ENCODE data around the gene AARS1.
A peak's percentile ranks its signal among the peaks of the same experiment; 100 is the strongest.

DNA sequence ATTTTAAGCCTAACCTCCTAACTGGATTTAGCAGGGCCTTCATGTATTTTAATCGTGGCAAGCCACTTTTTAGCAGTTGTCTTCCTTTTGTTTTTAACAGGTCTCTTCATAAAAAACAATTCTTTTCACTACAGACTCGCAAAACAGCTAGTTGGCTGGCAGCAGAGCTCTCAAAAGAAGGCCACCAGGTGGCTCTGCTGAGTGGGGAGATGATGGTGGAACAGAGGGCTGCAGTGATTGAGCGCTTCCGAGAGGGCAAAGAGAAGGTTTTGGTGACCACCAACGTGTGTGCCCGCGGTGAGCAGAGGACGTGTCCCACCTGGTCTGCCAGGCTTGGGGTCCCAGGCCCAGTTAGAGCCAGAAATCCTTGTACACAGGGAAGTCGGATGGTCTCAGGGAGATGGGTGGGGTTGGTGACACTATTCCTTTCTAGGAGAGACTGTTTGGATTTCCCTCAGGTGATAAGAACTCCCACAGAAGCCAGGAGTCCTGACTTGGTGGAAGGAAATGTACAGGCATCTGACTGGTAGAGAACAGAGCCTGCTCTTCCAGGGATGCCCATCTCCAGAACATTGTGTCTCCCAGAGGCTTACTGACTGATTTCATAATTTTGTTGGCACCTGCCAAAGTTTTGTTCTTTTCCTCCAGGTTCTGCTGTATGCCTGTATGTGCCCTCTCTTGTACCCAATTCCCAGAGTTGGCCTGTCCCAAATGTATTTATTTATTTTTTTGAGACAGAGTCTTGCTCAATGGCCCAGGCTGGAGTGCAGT, 42.5 kb upstream of the AARS1 start:
- TF ChIP-seq, protein P1, sequence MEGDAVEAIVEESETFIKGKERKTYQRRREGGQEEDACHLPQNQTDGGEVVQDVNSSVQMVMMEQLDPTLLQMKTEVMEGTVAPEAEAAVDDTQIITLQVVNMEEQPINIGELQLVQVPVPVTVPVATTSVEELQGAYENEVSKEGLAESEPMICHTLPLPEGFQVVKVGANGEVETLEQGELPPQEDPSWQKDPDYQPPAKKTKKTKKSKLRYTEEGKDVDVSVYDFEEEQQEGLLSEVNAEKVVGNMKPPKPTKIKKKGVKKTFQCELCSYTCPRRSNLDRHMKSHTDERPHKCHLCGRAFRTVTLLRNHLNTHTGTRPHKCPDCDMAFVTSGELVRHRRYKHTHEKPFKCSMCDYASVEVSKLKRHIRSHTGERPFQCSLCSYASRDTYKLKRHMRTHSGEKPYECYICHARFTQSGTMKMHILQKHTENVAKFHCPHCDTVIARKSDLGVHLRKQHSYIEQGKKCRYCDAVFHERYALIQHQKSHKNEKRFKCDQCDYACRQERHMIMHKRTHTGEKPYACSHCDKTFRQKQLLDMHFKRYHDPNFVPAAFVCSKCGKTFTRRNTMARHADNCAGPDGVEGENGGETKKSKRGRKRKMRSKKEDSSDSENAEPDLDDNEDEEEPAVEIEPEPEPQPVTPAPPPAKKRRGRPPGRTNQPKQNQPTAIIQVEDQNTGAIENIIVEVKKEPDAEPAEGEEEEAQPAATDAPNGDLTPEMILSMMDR (IDR thresholded peaks at IDR 0.05) = peak in 5 of 6 experiments; percentile 27 to 56 (median 32)
- no peak for TF ChIP-seq POLR2A (IDR thresholded peaks at IDR 0.05)

Measured in esophagus squamous epithelium (tissue), 4 donors.